ENCODE data around the gene CALML6.

Gene CALML6

DNA sequence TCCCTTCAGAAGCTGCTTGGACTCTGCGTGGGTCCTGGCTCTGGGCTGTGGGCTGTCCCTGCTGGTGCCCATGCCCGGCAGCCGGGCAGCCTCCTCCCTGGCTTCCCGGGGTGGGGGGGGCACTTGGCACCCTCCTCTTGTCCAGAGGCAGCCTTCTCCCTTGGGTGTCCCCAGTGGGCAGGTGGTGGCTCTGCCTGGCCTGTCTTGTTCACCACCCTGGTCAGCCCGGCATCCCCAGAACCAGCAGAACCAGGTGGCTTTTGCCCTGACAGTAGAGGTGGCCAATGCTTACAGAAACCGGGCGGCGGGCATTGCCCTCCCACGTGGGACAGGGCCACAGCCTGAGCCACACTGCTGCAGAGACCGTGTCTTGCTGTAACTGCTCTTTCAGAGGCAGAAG, 50.5 kb downstream of the CALML6 start:
- no peak for DNase-seq (ENCODE audit: low spot score)

DNA sequence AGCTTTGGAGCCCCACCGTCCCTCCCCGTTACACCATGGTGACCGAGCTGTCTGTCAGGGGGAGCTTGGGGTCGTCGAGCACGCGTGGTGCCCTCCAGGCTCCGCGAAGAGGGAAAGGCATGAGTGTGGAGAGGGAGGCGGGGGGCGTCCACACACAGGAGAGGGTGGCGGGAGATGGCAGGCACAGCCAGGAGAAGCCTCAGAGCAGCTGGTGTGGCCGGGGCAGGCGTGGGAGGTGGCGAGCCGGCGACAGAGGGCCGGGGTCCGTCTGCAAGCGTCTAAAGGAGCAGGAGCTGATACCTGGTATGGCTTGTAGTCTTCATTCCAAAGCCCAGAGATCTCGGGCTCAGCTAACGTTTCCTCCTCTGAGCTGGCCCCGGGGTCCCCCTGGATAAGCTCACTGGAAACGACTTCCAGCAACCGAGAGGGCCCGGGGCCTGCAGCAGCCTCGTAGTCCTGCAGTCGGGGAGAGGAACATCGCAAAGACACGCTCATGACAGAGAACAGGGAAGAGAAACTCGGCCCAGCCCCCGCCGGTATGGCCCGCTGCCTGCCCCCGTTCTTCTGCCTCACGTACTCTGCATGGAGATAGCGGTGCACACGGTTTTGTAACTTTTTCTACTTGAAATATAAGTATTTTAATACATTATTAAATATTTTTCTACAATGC, 51.1 kb downstream of the CALML6 start:
- no peak for DNase-seq (ENCODE audit: low spot score)

Data from NAMALWA (cell line).